ENCODE measurements around the gene OLFM4.

DNA sequence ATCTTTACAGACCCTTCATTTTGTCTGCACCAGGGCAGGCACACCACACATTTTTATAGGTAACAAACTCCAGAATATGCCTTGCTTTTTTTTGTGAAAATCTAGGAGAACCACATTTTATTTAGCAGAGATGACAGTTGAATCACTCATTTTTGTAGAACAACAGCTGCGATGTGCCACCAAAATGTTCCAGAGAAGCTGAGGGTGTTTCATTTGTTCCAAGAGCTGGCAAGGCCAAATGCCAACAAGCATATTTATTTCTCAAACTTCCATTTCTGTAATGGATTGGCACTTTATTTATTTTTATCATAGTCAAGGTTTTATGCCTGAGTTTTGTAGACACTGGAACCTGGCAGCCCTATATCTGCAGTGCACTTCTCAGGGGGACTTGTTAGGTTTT is 10.4 kb downstream of the OLFM4 start:
- TF ChIP-seq, protein P1, sequence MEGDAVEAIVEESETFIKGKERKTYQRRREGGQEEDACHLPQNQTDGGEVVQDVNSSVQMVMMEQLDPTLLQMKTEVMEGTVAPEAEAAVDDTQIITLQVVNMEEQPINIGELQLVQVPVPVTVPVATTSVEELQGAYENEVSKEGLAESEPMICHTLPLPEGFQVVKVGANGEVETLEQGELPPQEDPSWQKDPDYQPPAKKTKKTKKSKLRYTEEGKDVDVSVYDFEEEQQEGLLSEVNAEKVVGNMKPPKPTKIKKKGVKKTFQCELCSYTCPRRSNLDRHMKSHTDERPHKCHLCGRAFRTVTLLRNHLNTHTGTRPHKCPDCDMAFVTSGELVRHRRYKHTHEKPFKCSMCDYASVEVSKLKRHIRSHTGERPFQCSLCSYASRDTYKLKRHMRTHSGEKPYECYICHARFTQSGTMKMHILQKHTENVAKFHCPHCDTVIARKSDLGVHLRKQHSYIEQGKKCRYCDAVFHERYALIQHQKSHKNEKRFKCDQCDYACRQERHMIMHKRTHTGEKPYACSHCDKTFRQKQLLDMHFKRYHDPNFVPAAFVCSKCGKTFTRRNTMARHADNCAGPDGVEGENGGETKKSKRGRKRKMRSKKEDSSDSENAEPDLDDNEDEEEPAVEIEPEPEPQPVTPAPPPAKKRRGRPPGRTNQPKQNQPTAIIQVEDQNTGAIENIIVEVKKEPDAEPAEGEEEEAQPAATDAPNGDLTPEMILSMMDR (IDR thresholded peaks at IDR 0.05): no peak
- TF ChIP-seq POLR2A (IDR thresholded peaks at IDR 0.05): no peak
- TF ChIP-seq EP300 (IDR thresholded peaks at IDR 0.05): no peak
- no peak for TF ChIP-seq POLR2AphosphoS5 (IDR thresholded peaks at IDR 0.05)
